HepG2 (cell line): ENCODE results near the gene CARHSP1. TPM values are rescaled to one million over a fixed set of nuclear protein-coding genes. Genes with fewer than 3 reads are reported as not detected.

Experiments used
- GZF1 ChIP-seq: sonication (generic); formaldehyde crosslinking; IDR thresholded peaks from 2 replicates; pipeline ENCODE4 v1.5.1; 2020; ENCODE audit warnings: mild to moderate bottlenecking, missing genetic modification reagents
- HOXA7 ChIP-seq: sonication (generic); formaldehyde crosslinking; IDR thresholded peaks from 2 replicates; pipeline ENCODE4 v1.8.1; 2022; ENCODE audit warnings: mild to moderate bottlenecking, missing genetic modification reagents, moderate library complexity
- HOXD1 ChIP-seq: sonication (generic); formaldehyde crosslinking; IDR thresholded peaks from 2 replicates; pipeline ENCODE4 v1.5.0; 2020; ENCODE audit warnings: missing genetic modification reagents
- ISX ChIP-seq: sonication (generic); formaldehyde crosslinking; conservative IDR thresholded peaks from 2 replicates; pipeline ENCODE4 v1.5.0; 2020; ENCODE audit warnings: missing genetic modification reagents
- KAT7 ChIP-seq: IDR thresholded peaks from 2 replicates; pipeline ENCODE4 v1.6.1; 2018; ENCODE audit warnings: borderline replicate concordance, missing compliant biosample characterization
- KDM3A ChIP-seq: IDR thresholded peaks from 2 replicates; pipeline ENCODE4 v1.6.1; 2018; ENCODE audit warnings: low read depth, missing compliant biosample characterization
- MLX ChIP-seq: IDR thresholded peaks from 2 replicates; pipeline ENCODE4 v1.6.1; 2016
- NCOA2 ChIP-seq: sonication (generic); formaldehyde crosslinking; IDR thresholded peaks from 2 replicates; pipeline ENCODE4 v1.8.0; 2022; ENCODE audit warnings: inconsistent platforms
- RBM39 ChIP-seq: fragments of 200-400 bp; formaldehyde crosslinking; IDR thresholded peaks from one replicate; pipeline ENCODE4 v1.6.1; 2018; ENCODE audit warnings: antibody characterized with exemption, mild to moderate bottlenecking, low read depth, low read length; ENCODE audit not compliant: poor library complexity, severe bottlenecking
- STAT6 ChIP-seq: sonication (generic); formaldehyde crosslinking; IDR thresholded peaks from 2 replicates; pipeline ENCODE4 v1.4.0; 2020; ENCODE audit warnings: missing genetic modification reagents, mild to moderate bottlenecking, borderline replicate concordance
- TOE1 ChIP-seq: sonication (generic); formaldehyde crosslinking; IDR thresholded peaks from 2 replicates; pipeline ENCODE4 v1.4.0; 2020; ENCODE audit warnings: mild to moderate bottlenecking, missing genetic modification reagents
- TOPORS ChIP-seq: sonication (generic); formaldehyde crosslinking; IDR thresholded peaks from 2 replicates; pipeline ENCODE4 v1.8.0; 2023; ENCODE audit warnings: mild to moderate bottlenecking, missing genetic modification reagents
- ZKSCAN5 ChIP-seq: sonication (generic); formaldehyde crosslinking; IDR thresholded peaks from 2 replicates; pipeline ENCODE4 v1.5.1; 2020; ENCODE audit warnings: mild to moderate bottlenecking, missing genetic modification reagents
- ZNF609 ChIP-seq: sonication (generic); formaldehyde crosslinking; IDR thresholded peaks from 2 replicates; pipeline ENCODE4 v1.4.0; 2020; ENCODE audit warnings: mild to moderate bottlenecking, missing genetic modification reagents, borderline replicate concordance
- ZNF660 ChIP-seq: sonication (generic); formaldehyde crosslinking; IDR thresholded peaks from 2 replicates; pipeline ENCODE4 v1.5.1; 2020; ENCODE audit warnings: mild to moderate bottlenecking, low read depth, missing genetic modification reagents, borderline replicate concordance
- polyA plus RNA-seq, 8 experiments: library from polyadenylated mRNA; depleted of rRNA in 3 of 8; stranded (reverse) in 7 of 8; unstranded in 1 of 8; fragments of >200 nt; fragmentation: Illumina TruSeq in 4 of 8; extraction: Trizol in 4 of 8; gene quantifications; 2 replicates each; pipeline versions ENCODE4 v1.2.1 to v1.2.3, GENCODE V29; 2011 to 2016; ENCODE audit warnings: low read depth in 4 of 8, missing spikeins in 1 of 8, mixed read lengths in 1 of 8; ENCODE audit not compliant: insufficient read depth in 1 of 8
- total RNA-seq, 5 experiments: library from RNA; depleted of rRNA; stranded (reverse); fragments of >200 nt; fragmentation: Illumina TruSeq; extraction: Trizol; gene quantifications; 2 replicates each; pipeline ENCODE4 v1.2.3, GENCODE V29; 2016; ENCODE audit warnings: low read depth in 1 of 5
- TF ChIP-seq, protein P1 (sequence below): sonication (generic); formaldehyde crosslinking; IDR thresholded peaks from 2 replicates; pipeline ENCODE4 v1.4.0; 2020; ENCODE audit warnings: missing genetic modification reagents

CARHSP1 gene
- total and polyA plus RNA-seq, 2 of the 13 experiments (the other 11 are each of a cell fraction or from before 2014, with no cell fraction given) = 173 to 345 TPM

DNA sequence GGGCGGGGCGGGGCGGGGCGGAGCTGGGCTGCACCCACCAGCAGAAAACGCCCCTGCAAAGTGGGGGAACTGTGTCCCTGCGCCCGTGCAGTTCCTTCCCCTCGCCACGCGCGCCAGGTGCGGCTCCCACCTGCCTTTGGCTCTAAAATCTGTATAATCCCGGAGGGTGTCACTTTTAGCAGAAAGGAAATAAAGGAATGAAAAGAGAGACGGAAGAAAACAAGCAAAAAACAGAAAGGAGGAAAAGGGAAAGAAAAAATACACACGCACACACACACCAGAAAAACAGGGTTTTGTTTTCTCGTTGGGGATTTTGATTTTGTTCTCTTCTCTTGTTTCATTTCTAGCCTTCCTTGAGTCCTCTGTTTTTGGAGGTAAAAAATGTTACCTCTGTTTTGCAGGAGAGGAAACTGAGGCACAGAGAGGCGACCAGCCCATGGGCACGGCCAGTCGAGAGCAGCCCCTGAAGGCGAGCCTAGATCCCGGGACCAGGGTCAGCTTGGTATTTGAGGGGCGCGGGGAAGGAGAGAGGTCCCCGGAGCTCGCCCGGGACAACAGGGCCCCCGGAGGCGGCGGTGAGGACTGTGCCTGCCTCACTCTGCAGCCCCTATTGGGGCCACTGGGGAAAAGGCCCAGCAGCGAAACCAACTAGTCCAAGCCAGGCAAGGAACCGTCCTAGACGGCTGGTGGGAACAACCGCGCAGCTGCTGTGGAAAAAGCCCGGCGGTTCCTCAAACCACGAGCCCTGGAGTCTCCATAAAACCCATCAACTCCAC is 594 bp upstream of the CARHSP1 start (continued):
- TF ChIP-seq, protein P1, sequence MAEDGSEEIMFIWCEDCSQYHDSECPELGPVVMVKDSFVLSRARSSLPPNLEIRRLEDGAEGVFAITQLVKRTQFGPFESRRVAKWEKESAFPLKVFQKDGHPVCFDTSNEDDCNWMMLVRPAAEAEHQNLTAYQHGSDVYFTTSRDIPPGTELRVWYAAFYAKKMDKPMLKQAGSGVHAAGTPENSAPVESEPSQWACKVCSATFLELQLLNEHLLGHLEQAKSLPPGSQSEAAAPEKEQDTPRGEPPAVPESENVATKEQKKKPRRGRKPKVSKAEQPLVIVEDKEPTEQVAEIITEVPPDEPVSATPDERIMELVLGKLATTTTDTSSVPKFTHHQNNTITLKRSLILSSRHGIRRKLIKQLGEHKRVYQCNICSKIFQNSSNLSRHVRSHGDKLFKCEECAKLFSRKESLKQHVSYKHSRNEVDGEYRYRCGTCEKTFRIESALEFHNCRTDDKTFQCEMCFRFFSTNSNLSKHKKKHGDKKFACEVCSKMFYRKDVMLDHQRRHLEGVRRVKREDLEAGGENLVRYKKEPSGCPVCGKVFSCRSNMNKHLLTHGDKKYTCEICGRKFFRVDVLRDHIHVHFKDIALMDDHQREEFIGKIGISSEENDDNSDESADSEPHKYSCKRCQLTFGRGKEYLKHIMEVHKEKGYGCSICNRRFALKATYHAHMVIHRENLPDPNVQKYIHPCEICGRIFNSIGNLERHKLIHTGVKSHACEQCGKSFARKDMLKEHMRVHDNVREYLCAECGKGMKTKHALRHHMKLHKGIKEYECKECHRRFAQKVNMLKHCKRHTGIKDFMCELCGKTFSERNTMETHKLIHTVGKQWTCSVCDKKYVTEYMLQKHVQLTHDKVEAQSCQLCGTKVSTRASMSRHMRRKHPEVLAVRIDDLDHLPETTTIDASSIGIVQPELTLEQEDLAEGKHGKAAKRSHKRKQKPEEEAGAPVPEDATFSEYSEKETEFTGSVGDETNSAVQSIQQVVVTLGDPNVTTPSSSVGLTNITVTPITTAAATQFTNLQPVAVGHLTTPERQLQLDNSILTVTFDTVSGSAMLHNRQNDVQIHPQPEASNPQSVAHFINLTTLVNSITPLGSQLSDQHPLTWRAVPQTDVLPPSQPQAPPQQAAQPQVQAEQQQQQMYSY (CRISPR knock-in tag) = no peak
- TF ChIP-seq TOE1 (CRISPR knock-in tag) (no peak; the same call in 1 of the 2 replicates), ZKSCAN5 (no peak), ISX (peak; percentile 52; the same call in 1 of the 2 replicates), GZF1 (CRISPR knock-in tag) (no peak), MLX (CRISPR knock-in tag) (no peak), STAT6 (CRISPR knock-in tag) (no peak; the same call in 1 of the 2 replicates), HOXD1 (no peak), NCOA2 (CRISPR knock-in tag) (no peak), HOXA7 (CRISPR knock-in tag) (no peak), KAT7 (CRISPR knock-in tag) (no peak; the same call in 1 of the 2 replicates), KDM3A (CRISPR knock-in tag) (peak; percentile 39; the same call in 1 of the 2 replicates), RBM39 (no peak), ZNF609 (CRISPR knock-in tag) (no peak; the same call in 1 of the 2 replicates), TOPORS (no peak), ZNF660 (no peak)
